NT2/D1 (cell line): Measurements from ENCODE around the gene OTP.

ENCODE experiments used
- DNase-seq: peaks from one replicate; pipeline ENCODE4 v3.0.0-alpha.2; 2011; ENCODE audit warnings: low read depth, low spot score
- H3K27me3 ChIP-seq: 2 replicates; pipeline ENCODE4 v1.6.0; 2011; ENCODE audit warnings: mild to moderate bottlenecking; ENCODE audit not compliant: insufficient read length, insufficient read depth
- H3K36me3 ChIP-seq: 2 replicates; pipeline ENCODE4 v1.6.1; 2011; ENCODE audit warnings: mild to moderate bottlenecking, low read length, mixed read lengths; ENCODE audit not compliant: insufficient read depth, insufficient read length
- H3K4me1 ChIP-seq: 2 replicates; pipeline ENCODE4 v1.5.1; 2011; ENCODE audit not compliant: insufficient read depth, insufficient read length
- H3K4me3 ChIP-seq: 2 replicates; pipeline ENCODE4 v1.5.1; 2011; ENCODE audit warnings: low read depth; ENCODE audit not compliant: insufficient read length
- H3K9ac ChIP-seq: 2 replicates; pipeline ENCODE4 v1.6.0; 2011; ENCODE audit warnings: low read depth; ENCODE audit not compliant: insufficient read length
- H3K9me3 ChIP-seq: 2 replicates; pipeline ENCODE4 v1.5.1; 2011; ENCODE audit warnings: mild to moderate bottlenecking, low read length; ENCODE audit not compliant: insufficient read depth
- SUZ12 ChIP-seq: IDR thresholded peaks from 2 replicates; pipeline ENCODE4 v1.6.1; 2011; ENCODE audit not compliant: insufficient read length, insufficient read depth; ENCODE audit errors: extremely low read depth
- YY1 ChIP-seq: IDR thresholded peaks from 2 replicates; pipeline ENCODE4 v1.6.1; 2011; ENCODE audit not compliant: insufficient read length, insufficient read depth
- ZNF274 ChIP-seq: IDR thresholded peaks from 2 replicates; pipeline ENCODE4 v1.6.1; 2011; ENCODE audit warnings: mild to moderate bottlenecking, low read depth, low read length

OTP gene

GRCh38 chr5:77633207-77633675 lies 5.3 kb downstream of the OTP start:
- TF ChIP-seq SUZ12 (no peak), ZNF274 (no peak), YY1 (no peak)
- Histone ChIP-seq H3K36me3 (no peaks in the 10 kb centered on the region), H3K27me3 (peaks cover 97% of the 10 kb centered on the region), H3K4me1 (peaks cover 11% of the 10 kb centered on the region), H3K4me3 (no peak overlapping the region), H3K9me3 (no peaks in the 10 kb centered on the region), H3K9ac (no peak overlapping the region)
- DNase-seq, result no peak

- H3K4me1 ChIP-seq, result peaks cover 11% of the 10 kb centered on the region
- H3K36me3 ChIP-seq, result no peaks in the 10 kb centered on the region
- no peak for DNase-seq
- H3K4me3 ChIP-seq, result no peak overlapping the region
- H3K9ac ChIP-seq, result no peak overlapping the region
- H3K9me3 ChIP-seq, result no peaks in the 10 kb centered on the region
- peaks cover 97% of the 10 kb centered on the region for H3K27me3 ChIP-seq
- TF ChIP-seq YY1 (no peak), ZNF274 (no peak), SUZ12 (peak; percentile 93)
These were observed 5.8 kb downstream of the OTP start for GRCh38 chr5:77632526-77633206.

DNA sequence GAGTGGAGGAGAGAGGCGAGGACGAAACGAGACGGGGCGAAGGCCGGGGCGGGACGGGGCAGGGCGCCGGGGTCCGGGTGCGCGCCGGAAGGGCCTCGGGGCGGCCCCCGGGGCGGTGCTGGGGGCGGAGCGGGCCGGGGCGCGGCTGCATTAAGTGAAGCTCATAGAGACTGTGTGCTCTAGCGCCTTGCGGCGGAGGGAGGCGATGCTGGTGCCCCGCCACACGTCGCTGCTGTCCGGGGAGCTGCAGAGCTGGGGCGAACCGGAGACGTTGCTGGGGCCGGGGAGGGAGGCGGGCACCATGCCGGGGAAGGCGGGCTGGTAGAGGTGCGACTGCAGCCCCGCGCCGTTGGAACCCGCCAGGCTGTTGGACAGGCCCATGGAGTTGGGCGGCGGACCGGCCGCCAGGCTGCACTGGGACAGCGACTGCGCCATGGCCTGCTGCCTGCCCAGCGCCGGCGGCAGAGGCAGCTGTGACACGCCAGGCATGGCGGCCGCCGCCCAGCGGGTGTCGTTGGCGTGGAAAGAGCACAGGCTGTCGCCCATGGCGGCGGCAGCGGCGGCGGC lies 8.3 kb downstream of the OTP start:
- Histone ChIP-seq H3K4me3 (peak overlapping the region; percentile 46), H3K9ac (peak overlapping the region; percentile 72), H3K9me3 (no peaks in the 10 kb centered on the region), H3K27me3 (peaks cover 72% of the 10 kb centered on the region), H3K36me3 (no peaks in the 10 kb centered on the region), H3K4me1 (peaks cover 11% of the 10 kb centered on the region)
- DNase-seq, result no peak
- TF ChIP-seq YY1 (no peak), ZNF274 (no peak), SUZ12 (no peak)

- H3K9me3 ChIP-seq, result no peaks in the 10 kb centered on the region
- TF ChIP-seq YY1, result no peak
- TF ChIP-seq ZNF274, result no peak
- TF ChIP-seq SUZ12, result no peak
- peaks cover 66% of the 10 kb centered on the region for H3K27me3 ChIP-seq
- H3K9ac ChIP-seq, result no peak overlapping the region
- peaks cover 11% of the 10 kb centered on the region for H3K4me1 ChIP-seq
- DNase-seq, result no peak
- no peaks in the 10 kb centered on the region for H3K36me3 ChIP-seq
- H3K4me3 ChIP-seq, result peak overlapping the region; percentile 46
These were observed 8.9 kb downstream of the OTP start for GRCh38 chr5:77629509-77630113.

DNA sequence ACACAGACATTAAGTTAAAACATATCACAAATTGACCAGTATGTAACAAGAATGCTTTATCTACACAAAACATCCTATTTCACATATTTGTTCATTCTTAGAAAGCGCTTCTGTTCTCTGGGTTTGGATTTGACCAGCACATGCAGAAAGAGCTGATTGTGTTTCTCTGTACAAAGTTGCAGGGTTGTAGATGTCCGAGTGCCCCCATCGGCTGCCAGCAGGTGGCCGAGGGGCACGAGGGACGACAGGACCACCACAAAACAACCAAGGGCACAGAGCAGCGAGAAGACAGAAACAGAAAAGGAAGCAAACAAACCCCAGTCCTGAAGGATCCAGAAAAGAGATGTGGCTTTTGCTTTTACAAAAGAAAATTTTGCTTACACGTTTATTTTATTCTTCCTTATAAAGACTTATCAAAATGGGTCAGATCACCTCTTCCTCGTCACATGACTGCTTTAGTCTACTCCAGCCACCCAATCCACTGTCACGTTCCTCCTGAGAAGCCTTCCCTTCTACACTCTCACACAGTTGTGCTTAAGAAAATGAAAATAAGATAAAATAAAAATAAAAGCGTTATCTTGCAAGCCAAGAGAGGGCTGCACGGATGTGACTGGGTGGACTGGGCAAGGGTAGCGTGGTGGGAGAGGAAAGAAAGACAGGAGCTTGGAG lies 9.5 kb downstream of the OTP start:
- H3K4me3 ChIP-seq, result peak overlapping the region; percentile 46
- H3K27me3 ChIP-seq, result peaks cover 60% of the 10 kb centered on the region
- no peak for DNase-seq

GRCh38 chr5:77627869-77628674 lies 10.4 kb downstream of the OTP start:
- Histone ChIP-seq H3K9ac (no peak overlapping the region), H3K27me3 (peaks cover 51% of the 10 kb centered on the region), H3K4me3 (no peak overlapping the region), H3K4me1 (peaks cover 11% of the 10 kb centered on the region), H3K36me3 (no peaks in the 10 kb centered on the region), H3K9me3 (no peaks in the 10 kb centered on the region)
- no peak for DNase-seq
- TF ChIP-seq SUZ12 (no peak), YY1 (no peak), ZNF274 (no peak)

More for the DNA sequence above, 9.5 kb downstream of the OTP start:
- TF ChIP-seq ZNF274, result no peak
- TF ChIP-seq SUZ12, result no peak
- no peak for TF ChIP-seq YY1
- Histone ChIP-seq H3K4me1 (peaks cover 11% of the 10 kb centered on the region), H3K9ac (no peak overlapping the region), H3K9me3 (no peaks in the 10 kb centered on the region), H3K36me3 (no peaks in the 10 kb centered on the region)
